OCI-LY7 (cell line): ENCODE data around the gene ARPC1B. TPM values are rescaled to one million over a fixed set of nuclear protein-coding genes. Genes with fewer than 3 reads are reported as not detected.

Experiments used
- BruUV-seq: library from RNA; stranded (reverse); fragments of 400-500 nt; replicated peaks from 2 replicates; lab custom pipeline; 2021; lab: Mats Ljungman, UMichigan
- CTCF ChIA-PET: fragments of 300-600 bp; sonication (Branson Sonifier 250); formaldehyde crosslinking; loops from one replicate; lab custom pipeline; 2022; ENCODE audit warnings: antibody characterized with exemption; ENCODE audit not compliant: unreplicated experiment; lab: Charles Lee
- POLR2A ChIA-PET: fragments of 300-600 bp; sonication (Branson Sonifier 250); formaldehyde crosslinking; loops from one replicate; lab custom pipeline; 2022; ENCODE audit warnings: antibody characterized with exemption; lab: Charles Lee
- DNase-seq: peaks from one replicate; pipeline ENCODE4 v3.0.0-alpha.2; 2015; ENCODE audit warnings: low spot score
- H2AFZ ChIP-seq: fragments of 200-600 bp; sonication (generic), shearing (Covaris generic); 2 replicates; pipeline ENCODE4 v1.6.1; 2014; ENCODE audit warnings: mild to moderate bottlenecking, antibody characterized with exemption, low read length, moderate library complexity
- H3K27ac ChIP-seq: fragments of 200-600 bp; sonication (generic); 2 replicates; pipeline ENCODE4 v1.5.1; 2014; ENCODE audit warnings: mixed run types, low read depth, mild to moderate bottlenecking, moderate library complexity, low read length, inconsistent platforms; ENCODE audit not compliant: poor library complexity, severe bottlenecking
- H3K36me3 ChIP-seq: fragments of 200-600 bp; sonication (generic); 2 replicates; pipeline ENCODE4 v1.6.1; 2014; ENCODE audit warnings: mild to moderate bottlenecking, antibody characterized with exemption, low read length, moderate library complexity, mixed read lengths; ENCODE audit not compliant: insufficient read depth
- H3K4me1 ChIP-seq: fragments of 200-600 bp; sonication (generic); 2 replicates; pipeline ENCODE4 v1.5.1; 2014; ENCODE audit warnings: mild to moderate bottlenecking, low read length; ENCODE audit not compliant: insufficient read depth, poor library complexity, severe bottlenecking
- H3K4me2 ChIP-seq: fragments of 200-600 bp; sonication (generic); 2 replicates; pipeline ENCODE4 v1.6.1; 2014; ENCODE audit warnings: mild to moderate bottlenecking, low read length
- H3K4me3 ChIP-seq: fragments of 200-600 bp; sonication (generic); 2 replicates; pipeline ENCODE4 v1.5.1; 2014; ENCODE audit warnings: mild to moderate bottlenecking, low read depth, low read length; ENCODE audit not compliant: poor library complexity, severe bottlenecking
- H3K79me2 ChIP-seq: fragments of 200-600 bp; sonication (generic); 2 replicates; pipeline ENCODE4 v1.6.1; 2016; ENCODE audit warnings: low read depth, mild to moderate bottlenecking, low read length, moderate library complexity, mixed read lengths; ENCODE audit not compliant: insufficient read depth
- H3K9me2 ChIP-seq: fragments of 200-600 bp; sonication (generic); 2 replicates; pipeline ENCODE4 v1.6.1; 2016; ENCODE audit warnings: mild to moderate bottlenecking, low read length, mixed read lengths; ENCODE audit not compliant: insufficient read depth
- H3K9me3 ChIP-seq: fragments of 200-600 bp; sonication (generic); 2 replicates; pipeline ENCODE4 v1.6.1; 2014; ENCODE audit warnings: mild to moderate bottlenecking, mixed run types, low read length, mixed read lengths
- H4K20me1 ChIP-seq: fragments of 200-600 bp; sonication (generic); 2 replicates; pipeline ENCODE4 v1.6.1; 2014; ENCODE audit warnings: mild to moderate bottlenecking, antibody characterized with exemption, low read length, moderate library complexity, mixed read lengths; ENCODE audit not compliant: insufficient read depth
- CTCF ChIP-seq: fragments of 200-600 bp; sonication (generic); conservative IDR thresholded peaks from 2 replicates; pipeline ENCODE4 v1.5.1; 2014; ENCODE audit warnings: mild to moderate bottlenecking, antibody characterized with exemption, low read length, moderate library complexity, mixed read lengths
- EZH2phosphoT487 ChIP-seq: fragments of 200-600 bp; sonication (generic); IDR thresholded peaks from 2 replicates; pipeline ENCODE4 v1.6.1; 2018; ENCODE audit warnings: low read depth, borderline replicate concordance, mild to moderate bottlenecking, mixed run types, antibody characterized with exemption, low read length, moderate library complexity, mixed read lengths
- intact Hi-C: fragments of 100-400 bp; cut with micrococcal nuclease; formaldehyde crosslinking; loops from one replicate; pipeline ENCODE4 v1.10.0; 2022; ENCODE audit not compliant: unreplicated experiment
- total RNA-seq, 2 experiments: library from RNA; depleted of rRNA in 1 of 2; stranded (reverse); fragments of >200 nt in 1 of 2; shearing (Covaris generic) in 1 of 2; gene quantifications; 2 replicates each; pipeline ENCODE4 v1.2.3, GENCODE V29; 2014 to 2022

ARPC1B gene
- total RNA-seq, 2 experiments from 2014 or later = 169 to 191 TPM

- H3K9me3 ChIP-seq = no peaks in the 10 kb centered on the region
- H3K36me3 ChIP-seq = peaks cover 92% of the 10 kb centered on the region
- peak overlapping the region; percentile 57 for H3K4me2 ChIP-seq
- H3K9me2 ChIP-seq = no peaks in the 10 kb centered on the region
- no peak for TF ChIP-seq EZH2phosphoT487
- TF ChIP-seq CTCF = no peak
- H2AFZ ChIP-seq = no peak overlapping the region; the same call in 1 of the 2 replicates
- DNase-seq = peak; percentile 66
- no peaks in the 10 kb centered on the region for H3K79me2 ChIP-seq
- ChIA-PET POLR2A (interaction anchor here (0.5 to 0.8 kb wide), 2 partner anchors 10 to 130 kb away, joined by 3 read pairs; no protein-coding TSS in a partner anchor), CTCF (interaction anchor here (1.1 kb wide), 1 partner anchor 18 kb away, joined by 6 read pairs; no protein-coding TSS in a partner anchor)
- peak overlapping the region; percentile 1 for H3K27ac ChIP-seq
- H3K4me1 ChIP-seq = peaks cover 15% of the 10 kb centered on the region
- H4K20me1 ChIP-seq = peaks cover 6% of the 10 kb centered on the region; the same call in 1 of the 2 replicates
- intact Hi-C loops = no loop called here
- no TSS peak for BruUV-seq
- H3K4me3 ChIP-seq = peak overlapping the region; percentile 41
Observed at GRCh38 chr7:99392659-99393354, 18.3 kb downstream of the ARPC1B start.

GRCh38 chr7:99393355-99394187 lies 19.0 kb downstream of the ARPC1B start:
- no TSS peak for BruUV-seq
- H4K20me1 ChIP-seq = peaks cover 6% of the 10 kb centered on the region; the same call in 1 of the 2 replicates
- no peak overlapping the region for H3K27ac ChIP-seq
- intact Hi-C loops = no loop called here
- CTCF ChIA-PET = interaction anchor here (1.1 kb wide), 1 partner anchor 17 kb away, joined by 6 read pairs; no protein-coding TSS in a partner anchor
- no peaks in the 10 kb centered on the region for H3K9me2 ChIP-seq
- H3K79me2 ChIP-seq = no peaks in the 10 kb centered on the region
- DNase-seq = no peak
- peaks cover 92% of the 10 kb centered on the region for H3K36me3 ChIP-seq
- H3K4me1 ChIP-seq = peaks cover 15% of the 10 kb centered on the region
- peak overlapping the region; percentile 41 for H3K4me3 ChIP-seq
- POLR2A ChIA-PET = interaction anchor here (1.4 kb wide), 1 partner anchor 11 kb away, joined by 3 read pairs; no protein-coding TSS in a partner anchor
- H2AFZ ChIP-seq = no peak overlapping the region
- H3K4me2 ChIP-seq = peak overlapping the region; percentile 57
- TF ChIP-seq EZH2phosphoT487 (no peak), CTCF (no peak)
- no peaks in the 10 kb centered on the region for H3K9me3 ChIP-seq
